ENCODE data around the gene KCNJ16. TPM values are rescaled to one million over a fixed set of nuclear protein-coding genes. Genes with fewer than 3 reads are reported as not detected.

The KCNJ16 gene
- total RNA-seq, 2 experiments from 2014 or later = not detected

GRCh38 chr17:70049801-70050591, 25.0 kb upstream of the KCNJ16 start:
- Mint-ChIP-seq H3K27me3 (no peaks in the 10 kb centered on the region), H3K36me3 (no peaks in the 10 kb centered on the region), H3K4me3 (no peak overlapping the region), H3K9me3 (no peaks in the 10 kb centered on the region), H3K4me1 (no peaks in the 10 kb centered on the region), H3K27ac (no peak overlapping the region)
- ATAC-seq (ENCODE audit: low read depth) (no peak), DNase-seq (no peak)
- POLR2A ChIA-PET = no interaction called here

- ATAC-seq (ENCODE audit: low read depth) (no peak), DNase-seq (no peak)
- no peak overlapping the region for H3K27ac Mint-ChIP-seq
- H3K4me3 Mint-ChIP-seq = no peak overlapping the region
- H3K36me3 Mint-ChIP-seq = no peaks in the 10 kb centered on the region
- no peaks in the 10 kb centered on the region for H3K9me3 Mint-ChIP-seq
- no peaks in the 10 kb centered on the region for H3K4me1 Mint-ChIP-seq
- POLR2A ChIA-PET = no interaction called here
- no peaks in the 10 kb centered on the region for H3K27me3 Mint-ChIP-seq
Measured at GRCh38 chr17:70050931-70051330, 24.1 kb upstream of the KCNJ16 start.

- ATAC-seq (ENCODE audit: low read depth) (no peak), DNase-seq (no peak)
- H3K4me3 Mint-ChIP-seq = no peak overlapping the region
- H3K4me1 Mint-ChIP-seq = no peaks in the 10 kb centered on the region
- POLR2A ChIA-PET = no interaction called here
- no peaks in the 10 kb centered on the region for H3K27me3 Mint-ChIP-seq
- no peak overlapping the region for H3K27ac Mint-ChIP-seq
- H3K9me3 Mint-ChIP-seq = no peaks in the 10 kb centered on the region
- no peaks in the 10 kb centered on the region for H3K36me3 Mint-ChIP-seq
Measured at GRCh38 chr17:70053241-70054234, 21.5 kb upstream of the KCNJ16 start.

DNA sequence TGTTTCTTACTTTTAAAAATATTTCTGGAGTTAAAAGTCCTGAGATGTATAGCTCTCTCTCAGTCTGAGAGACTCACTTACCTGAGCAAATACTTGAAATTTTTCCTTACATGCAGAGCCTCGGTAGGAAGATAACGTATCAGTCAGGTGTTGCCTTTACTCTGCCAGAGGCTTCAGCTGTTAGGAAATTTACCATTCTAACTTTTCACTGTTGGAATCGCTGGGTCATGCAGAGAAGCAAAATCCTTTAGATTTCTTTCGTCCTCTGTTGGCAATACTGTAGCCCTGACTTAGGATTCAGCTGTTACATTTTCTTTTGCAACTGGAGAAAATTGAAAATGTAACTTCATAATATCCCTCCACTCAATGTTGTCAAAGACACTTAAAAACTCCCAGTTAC, 20.0 kb upstream of the KCNJ16 start:
- no peaks in the 10 kb centered on the region for H3K27me3 Mint-ChIP-seq
- POLR2A ChIA-PET = no interaction called here
- no peak overlapping the region for H3K4me3 Mint-ChIP-seq
- H3K27ac Mint-ChIP-seq = no peak overlapping the region
- DNase-seq (no peak), ATAC-seq (ENCODE audit: low read depth) (no peak)
- H3K9me3 Mint-ChIP-seq = no peaks in the 10 kb centered on the region
- no peaks in the 10 kb centered on the region for H3K4me1 Mint-ChIP-seq
- H3K36me3 Mint-ChIP-seq = no peaks in the 10 kb centered on the region

GRCh38 chr17:70059071-70059470, 16.0 kb upstream of the KCNJ16 start:
- no peak overlapping the region for H3K27ac Mint-ChIP-seq
- no peak for DNase-seq
- peaks cover 2% of the 10 kb centered on the region for H3K27me3 Mint-ChIP-seq
- H3K36me3 Mint-ChIP-seq = no peaks in the 10 kb centered on the region
- POLR2A ChIA-PET = no interaction called here
- no peak for ATAC-seq (ENCODE audit: low read depth)
- H3K4me3 Mint-ChIP-seq = no peak overlapping the region
- no peaks in the 10 kb centered on the region for H3K9me3 Mint-ChIP-seq
- H3K4me1 Mint-ChIP-seq = no peaks in the 10 kb centered on the region

- Mint-ChIP-seq H3K4me3 (no peak overlapping the region), H3K4me1 (no peaks in the 10 kb centered on the region), H3K9me3 (no peaks in the 10 kb centered on the region), H3K36me3 (no peaks in the 10 kb centered on the region), H3K27me3 (peaks cover 2% of the 10 kb centered on the region), H3K27ac (no peak overlapping the region)
- ATAC-seq (ENCODE audit: low read depth) = no peak
- DNase-seq = no peak
- POLR2A ChIA-PET = no interaction called here
Measured at GRCh38 chr17:70059649-70060048, 15.4 kb upstream of the KCNJ16 start.

DNA sequence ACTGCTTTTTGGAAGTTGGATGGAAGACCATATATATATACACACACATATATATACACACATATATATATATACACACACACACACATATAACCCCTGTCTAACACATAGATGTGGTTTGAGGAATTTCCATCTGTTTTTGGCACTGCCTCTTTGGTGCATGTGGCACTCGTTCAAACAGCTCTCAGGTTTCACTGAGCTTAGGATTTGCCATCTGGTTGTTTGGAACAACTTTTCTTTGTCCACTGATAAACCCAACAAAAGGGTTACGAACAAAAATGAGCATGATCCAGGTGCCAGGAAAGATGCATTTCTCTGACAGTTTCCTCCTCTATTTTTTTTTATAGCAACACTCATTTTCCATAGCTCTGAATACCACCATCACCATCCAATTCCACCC, 14.6 kb upstream of the KCNJ16 start:
- POLR2A ChIA-PET = no interaction called here
- ATAC-seq (ENCODE audit: low read depth) (no peak), DNase-seq (no peak)
- Mint-ChIP-seq H3K9me3 (no peaks in the 10 kb centered on the region), H3K4me1 (no peaks in the 10 kb centered on the region), H3K27ac (no peak overlapping the region), H3K27me3 (peaks cover 2% of the 10 kb centered on the region), H3K36me3 (no peaks in the 10 kb centered on the region), H3K4me3 (no peak overlapping the region)

- Mint-ChIP-seq H3K27me3 (peaks cover 9% of the 10 kb centered on the region), H3K36me3 (no peaks in the 10 kb centered on the region), H3K4me1 (no peaks in the 10 kb centered on the region), H3K9me3 (no peaks in the 10 kb centered on the region), H3K4me3 (no peak overlapping the region), H3K27ac (no peak overlapping the region)
- DNase-seq = no peak
- POLR2A ChIA-PET = no interaction called here
- no peak for ATAC-seq (ENCODE audit: low read depth)
Measured at GRCh38 chr17:70067134-70067533, 7.9 kb upstream of the KCNJ16 start.

GRCh38 chr17:70070305-70071027, 4.6 kb upstream of the KCNJ16 start:
- no peaks in the 10 kb centered on the region for H3K9me3 Mint-ChIP-seq
- no peak overlapping the region for H3K27ac Mint-ChIP-seq
- H3K4me1 Mint-ChIP-seq = no peaks in the 10 kb centered on the region
- DNase-seq (no peak), ATAC-seq (ENCODE audit: low read depth) (no peak)
- peaks cover 12% of the 10 kb centered on the region for H3K27me3 Mint-ChIP-seq
- no peak overlapping the region for H3K4me3 Mint-ChIP-seq
- POLR2A ChIA-PET = no interaction called here
- no peaks in the 10 kb centered on the region for H3K36me3 Mint-ChIP-seq

GRCh38 chr17:70071127-70071526, 3.9 kb upstream of the KCNJ16 start:
- DNase-seq (no peak), ATAC-seq (ENCODE audit: low read depth) (no peak)
- no peak overlapping the region for H3K4me3 Mint-ChIP-seq
- no peaks in the 10 kb centered on the region for H3K36me3 Mint-ChIP-seq
- no peaks in the 10 kb centered on the region for H3K9me3 Mint-ChIP-seq
- POLR2A ChIA-PET = no interaction called here
- no peaks in the 10 kb centered on the region for H3K4me1 Mint-ChIP-seq
- H3K27me3 Mint-ChIP-seq = peaks cover 12% of the 10 kb centered on the region
- no peak overlapping the region for H3K27ac Mint-ChIP-seq

GRCh38 chr17:70071620-70072019, 3.4 kb upstream of the KCNJ16 start:
- DNase-seq = no peak
- Mint-ChIP-seq H3K36me3 (no peaks in the 10 kb centered on the region), H3K27ac (no peak overlapping the region), H3K4me1 (no peaks in the 10 kb centered on the region), H3K4me3 (no peak overlapping the region), H3K9me3 (no peaks in the 10 kb centered on the region), H3K27me3 (peaks cover 12% of the 10 kb centered on the region)
- ATAC-seq (ENCODE audit: low read depth) = no peak
- POLR2A ChIA-PET = no interaction called here

DNA sequence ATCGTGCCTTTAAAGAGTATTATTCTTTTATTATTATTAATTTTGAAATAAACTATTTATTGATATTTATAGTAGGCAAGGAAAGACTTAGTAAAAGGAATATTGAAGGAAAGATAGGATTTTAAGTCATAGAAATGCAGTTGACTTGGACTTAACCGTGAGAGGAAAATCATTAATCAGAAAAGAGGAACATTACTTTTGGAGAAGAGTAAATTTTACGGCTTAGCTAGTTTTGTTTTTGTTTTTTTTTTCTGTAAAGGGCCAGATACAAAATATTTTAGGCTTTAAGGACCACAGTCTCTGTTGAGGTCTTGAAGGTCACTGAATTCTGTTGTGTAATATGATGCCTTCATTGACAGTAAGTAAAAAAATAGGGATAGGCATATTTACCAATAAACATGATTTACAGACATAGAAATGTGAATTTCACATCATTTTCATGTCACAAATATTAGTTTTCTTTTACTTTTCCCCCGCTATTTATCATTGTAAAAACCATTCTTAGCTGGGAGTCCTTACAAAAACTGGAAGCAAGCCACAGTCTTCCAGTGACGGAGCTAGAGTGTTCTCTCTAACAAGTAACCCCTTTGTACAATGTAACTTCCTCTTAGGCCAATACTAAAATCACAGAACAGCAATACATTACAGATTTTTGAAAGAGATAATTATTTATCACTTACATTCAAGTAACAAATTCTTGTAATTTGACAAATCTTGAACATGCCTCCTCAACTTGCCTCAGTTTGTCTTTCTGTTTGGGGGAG, 2.3 kb upstream of the KCNJ16 start:
- Mint-ChIP-seq H3K27me3 (peaks cover 12% of the 10 kb centered on the region), H3K36me3 (no peaks in the 10 kb centered on the region), H3K9me3 (no peaks in the 10 kb centered on the region), H3K4me3 (no peak overlapping the region), H3K27ac (no peak overlapping the region), H3K4me1 (no peaks in the 10 kb centered on the region)
- POLR2A ChIA-PET = no interaction called here
- no peak for DNase-seq
- ATAC-seq (ENCODE audit: low read depth) = no peak

DNA sequence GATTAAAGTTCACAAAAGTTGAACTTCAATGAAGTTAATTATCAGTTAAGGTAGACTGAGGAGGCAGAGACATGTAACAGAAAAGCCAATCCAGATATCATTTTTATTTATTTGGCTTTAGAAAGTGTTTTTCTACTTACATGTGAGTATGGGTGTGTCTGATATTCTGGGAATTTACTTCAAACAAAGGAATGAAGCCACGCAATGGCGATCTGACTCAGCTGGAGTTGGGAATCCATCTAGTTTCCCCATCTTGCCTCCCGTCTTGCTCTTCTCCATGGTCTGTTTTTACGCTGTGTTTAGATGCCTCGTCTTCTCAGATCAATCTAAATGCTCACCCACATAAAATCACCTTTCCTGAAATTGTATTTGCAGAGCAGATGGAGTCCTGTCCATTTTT, 1.7 kb upstream of the KCNJ16 start:
- Mint-ChIP-seq H3K4me1 (no peaks in the 10 kb centered on the region), H3K27ac (no peak overlapping the region), H3K27me3 (peaks cover 11% of the 10 kb centered on the region), H3K36me3 (no peaks in the 10 kb centered on the region), H3K4me3 (no peak overlapping the region), H3K9me3 (no peaks in the 10 kb centered on the region)
- no peak for DNase-seq
- POLR2A ChIA-PET = no interaction called here
- no peak for ATAC-seq (ENCODE audit: low read depth)

Measured in activated naive CD8-positive, alpha-beta T cell treated with anti-CD3 and anti-CD28 coated beads, Interleukin-2, amount 10 ng/mL, durations not matched to agents 7 days and 5 days (primary cell).